ENCODE measurements around the gene SLIRP. TPM values are rescaled to one million over a fixed set of nuclear protein-coding genes. Genes with fewer than 3 reads are reported as not detected.

The SLIRP gene
- total RNA-seq, 4 donors from 2014 or later: 72.9 to 258 (median 90.9) TPM

DNA sequence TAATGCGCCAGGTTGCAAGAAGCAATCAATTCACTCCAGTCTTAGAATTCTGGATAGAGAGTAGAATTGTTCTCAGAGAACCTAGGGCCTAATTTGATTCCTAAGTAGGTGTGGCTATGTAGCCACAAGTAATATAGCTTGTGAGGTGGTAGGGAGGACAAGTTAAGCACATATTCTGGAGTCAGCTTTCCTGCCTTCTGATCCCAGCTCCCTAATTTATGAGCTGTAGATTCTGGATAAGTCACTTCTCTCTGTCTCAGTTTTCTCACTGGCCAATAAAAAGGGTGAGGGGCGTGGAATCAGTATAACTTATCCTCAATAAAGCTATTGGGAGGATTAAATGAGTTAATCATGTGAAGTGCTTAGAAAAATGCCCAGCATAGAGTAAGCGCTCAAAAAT, 56.1 kb downstream of the SLIRP start:
- DNase-seq: no peak
- no peak overlapping the region for H3K27ac ChIP-seq
- H3K9me3 ChIP-seq: no peaks in the 10 kb centered on the region
- peaks cover 5 to 9% of the 10 kb centered on the region in 2 donors for H3K4me1 ChIP-seq
- no peaks in the 10 kb centered on the region for H3K36me3 ChIP-seq
- H3K27me3 ChIP-seq: no peaks in the 10 kb centered on the region
- TF ChIP-seq POLR2A (IDR thresholded peaks at IDR 0.05): no peak
- TF ChIP-seq, protein P1, sequence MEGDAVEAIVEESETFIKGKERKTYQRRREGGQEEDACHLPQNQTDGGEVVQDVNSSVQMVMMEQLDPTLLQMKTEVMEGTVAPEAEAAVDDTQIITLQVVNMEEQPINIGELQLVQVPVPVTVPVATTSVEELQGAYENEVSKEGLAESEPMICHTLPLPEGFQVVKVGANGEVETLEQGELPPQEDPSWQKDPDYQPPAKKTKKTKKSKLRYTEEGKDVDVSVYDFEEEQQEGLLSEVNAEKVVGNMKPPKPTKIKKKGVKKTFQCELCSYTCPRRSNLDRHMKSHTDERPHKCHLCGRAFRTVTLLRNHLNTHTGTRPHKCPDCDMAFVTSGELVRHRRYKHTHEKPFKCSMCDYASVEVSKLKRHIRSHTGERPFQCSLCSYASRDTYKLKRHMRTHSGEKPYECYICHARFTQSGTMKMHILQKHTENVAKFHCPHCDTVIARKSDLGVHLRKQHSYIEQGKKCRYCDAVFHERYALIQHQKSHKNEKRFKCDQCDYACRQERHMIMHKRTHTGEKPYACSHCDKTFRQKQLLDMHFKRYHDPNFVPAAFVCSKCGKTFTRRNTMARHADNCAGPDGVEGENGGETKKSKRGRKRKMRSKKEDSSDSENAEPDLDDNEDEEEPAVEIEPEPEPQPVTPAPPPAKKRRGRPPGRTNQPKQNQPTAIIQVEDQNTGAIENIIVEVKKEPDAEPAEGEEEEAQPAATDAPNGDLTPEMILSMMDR (IDR thresholded peaks at IDR 0.05): no peak
- intact Hi-C loops (cut with DNase I; ENCODE audit: low total_unique reads): no loop called here
- no peak overlapping the region for H3K4me3 ChIP-seq

Other genes starting within 250 kb of the SLIRP start
- gene ISM2, start 209.3 kb upstream of the SLIRP start, total RNA-seq: 1 to 10 TPM in 1 of 4 donors, under 1 TPM in 1, not detected in 2; 0.69 to 1.5 TPM
- 10 to 100 TPM; 12.3 to 64.2 (median 32.1) TPM for gene SPTLC2, start 91.5 kb upstream of the SLIRP start, total RNA-seq
- gene ALKBH1, start 80 bp upstream of the SLIRP start, total RNA-seq: 10 to 100 TPM in 3 of 4 donors, 1 to 10 TPM in 1; 5.3 to 36.4 (median 16.7) TPM
- 10 to 100 TPM; 22.0 to 75.5 (median 66.9) TPM for gene SNW1, start 53.1 kb downstream of the SLIRP start, total RNA-seq
- gene ADCK1, start 92.0 kb downstream of the SLIRP start, total RNA-seq: 1 to 10 TPM in 3 of 4 donors, not detected in 1; 5.4 to 7.1 (median 5.6) TPM

All from uterus (tissue), 4 donors.